GM12872 (cell line): ENCODE results near the gene SLC9C1.

Experiments used
- TF ChIP-seq, protein P1 (sequence below): IDR thresholded peaks from 3 replicates; pipeline ENCODE4 v1.5.1; 2011; ENCODE audit warnings: low read depth, mild to moderate bottlenecking, low read length, moderate library complexity; ENCODE audit not compliant: insufficient read depth

Gene SLC9C1

DNA sequence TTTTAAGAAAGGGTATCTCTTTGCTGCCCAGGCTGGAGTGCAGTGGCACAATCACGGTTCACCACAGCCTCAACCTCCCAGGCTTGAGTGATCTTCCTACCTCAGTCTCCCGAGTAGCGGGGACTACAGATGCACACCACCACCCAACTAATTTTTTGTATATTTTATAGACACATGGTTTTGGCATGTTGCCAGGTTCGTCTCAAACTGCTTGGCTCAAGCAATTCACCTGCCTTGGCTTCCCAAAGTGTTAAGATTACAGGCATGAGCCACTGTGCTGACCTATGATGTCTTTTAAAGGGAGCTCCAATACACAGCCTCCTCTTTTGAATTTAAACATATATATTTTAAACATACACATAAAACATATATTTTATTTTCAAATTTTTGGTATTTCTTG is 60.9 kb downstream of the SLC9C1 start:
- TF ChIP-seq, protein P1, sequence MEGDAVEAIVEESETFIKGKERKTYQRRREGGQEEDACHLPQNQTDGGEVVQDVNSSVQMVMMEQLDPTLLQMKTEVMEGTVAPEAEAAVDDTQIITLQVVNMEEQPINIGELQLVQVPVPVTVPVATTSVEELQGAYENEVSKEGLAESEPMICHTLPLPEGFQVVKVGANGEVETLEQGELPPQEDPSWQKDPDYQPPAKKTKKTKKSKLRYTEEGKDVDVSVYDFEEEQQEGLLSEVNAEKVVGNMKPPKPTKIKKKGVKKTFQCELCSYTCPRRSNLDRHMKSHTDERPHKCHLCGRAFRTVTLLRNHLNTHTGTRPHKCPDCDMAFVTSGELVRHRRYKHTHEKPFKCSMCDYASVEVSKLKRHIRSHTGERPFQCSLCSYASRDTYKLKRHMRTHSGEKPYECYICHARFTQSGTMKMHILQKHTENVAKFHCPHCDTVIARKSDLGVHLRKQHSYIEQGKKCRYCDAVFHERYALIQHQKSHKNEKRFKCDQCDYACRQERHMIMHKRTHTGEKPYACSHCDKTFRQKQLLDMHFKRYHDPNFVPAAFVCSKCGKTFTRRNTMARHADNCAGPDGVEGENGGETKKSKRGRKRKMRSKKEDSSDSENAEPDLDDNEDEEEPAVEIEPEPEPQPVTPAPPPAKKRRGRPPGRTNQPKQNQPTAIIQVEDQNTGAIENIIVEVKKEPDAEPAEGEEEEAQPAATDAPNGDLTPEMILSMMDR, result no peak

GRCh38 chr3:112231727-112232126 is 62.3 kb downstream of the SLC9C1 start:
- TF ChIP-seq, protein P1, result no peak

DNA sequence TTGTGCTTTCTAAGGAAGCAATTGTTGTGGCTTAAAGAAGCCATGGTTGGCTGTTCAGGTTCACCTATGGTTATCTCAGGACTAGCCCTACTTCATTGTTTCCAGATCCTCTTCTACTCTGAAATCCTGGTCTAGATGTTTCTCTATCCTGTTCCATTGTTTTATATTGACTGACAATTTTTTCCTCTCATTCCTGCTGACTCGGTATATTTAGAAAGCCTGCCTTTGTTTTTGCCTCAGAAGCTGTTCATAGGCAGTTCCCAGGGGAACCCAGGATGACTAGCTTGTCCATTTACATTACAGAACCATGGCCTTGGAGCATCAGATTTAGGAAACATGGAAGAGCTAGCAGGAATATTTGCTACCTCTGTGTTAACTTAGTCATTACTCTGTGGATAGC is 64.0 kb downstream of the SLC9C1 start:
- TF ChIP-seq, protein P1, result no peak

DNA sequence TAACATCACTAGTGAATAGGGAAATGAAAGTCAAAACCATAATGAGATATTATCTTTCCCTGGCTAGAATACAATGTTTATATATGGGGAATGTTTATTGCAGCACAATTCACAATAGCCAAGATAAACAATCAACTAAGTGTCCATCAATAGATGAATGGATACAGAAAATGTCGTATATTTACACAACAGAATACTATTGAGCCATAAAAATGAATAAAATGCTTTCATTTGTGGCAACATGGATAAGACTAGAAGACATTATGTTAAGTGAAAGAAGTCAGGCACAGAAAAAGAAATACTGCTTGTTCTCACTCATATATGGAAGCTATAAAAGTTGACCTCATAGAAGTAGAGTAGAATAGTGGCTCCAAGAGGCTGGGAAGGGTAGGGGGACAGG is 65.2 kb downstream of the SLC9C1 start:
- TF ChIP-seq, protein P1, result no peak

DNA sequence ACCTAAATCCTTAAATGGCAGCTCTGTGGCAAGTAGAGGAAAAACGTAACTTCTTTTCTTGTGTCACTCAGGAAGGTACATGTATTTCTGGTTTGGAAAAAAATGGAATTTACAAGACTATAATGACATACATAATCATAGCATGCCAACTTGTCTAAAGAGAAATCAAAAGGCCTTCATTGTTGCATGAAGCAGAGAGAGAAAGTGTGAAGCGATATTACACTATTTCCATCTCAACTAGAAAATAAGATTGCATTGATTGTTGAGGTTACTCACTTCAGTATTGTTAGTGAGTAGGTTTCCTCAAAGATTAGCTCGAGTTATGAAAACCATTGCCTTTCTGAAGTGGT is 93.7 kb downstream of the SLC9C1 start:
- TF ChIP-seq, protein P1, result no peak

DNA sequence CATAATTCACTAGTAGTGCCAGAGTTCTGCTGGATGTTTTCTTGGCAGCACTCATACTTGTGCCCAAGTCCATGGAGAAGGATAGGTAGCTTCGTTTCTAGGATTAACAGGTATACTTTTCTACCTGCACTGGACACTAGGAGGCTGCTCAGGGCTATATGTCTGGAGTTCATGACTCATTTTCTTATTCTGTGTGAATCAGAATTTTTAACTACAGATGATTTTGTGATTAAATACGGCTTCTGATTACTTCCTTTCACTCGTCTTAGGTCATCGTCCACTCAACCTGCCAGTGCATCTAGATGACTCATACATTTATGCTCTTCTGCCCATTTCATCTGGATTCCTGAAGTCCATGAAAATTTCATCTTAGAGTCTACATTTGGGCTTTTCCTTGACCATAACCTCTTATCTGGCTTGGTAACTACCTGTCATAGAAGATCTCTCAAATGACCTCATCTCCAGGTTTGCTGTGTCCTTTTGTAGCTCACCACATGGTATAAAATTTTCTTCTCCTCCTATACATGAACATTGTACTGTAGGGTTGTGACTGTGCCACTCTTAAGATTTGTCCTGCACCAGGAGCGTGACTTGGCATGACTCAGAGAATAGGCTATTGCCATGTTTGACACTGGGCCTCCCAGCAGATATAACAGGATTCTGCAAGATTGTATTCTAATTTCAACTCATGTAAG is 94.2 kb downstream of the SLC9C1 start:
- TF ChIP-seq, protein P1, result no peak

DNA sequence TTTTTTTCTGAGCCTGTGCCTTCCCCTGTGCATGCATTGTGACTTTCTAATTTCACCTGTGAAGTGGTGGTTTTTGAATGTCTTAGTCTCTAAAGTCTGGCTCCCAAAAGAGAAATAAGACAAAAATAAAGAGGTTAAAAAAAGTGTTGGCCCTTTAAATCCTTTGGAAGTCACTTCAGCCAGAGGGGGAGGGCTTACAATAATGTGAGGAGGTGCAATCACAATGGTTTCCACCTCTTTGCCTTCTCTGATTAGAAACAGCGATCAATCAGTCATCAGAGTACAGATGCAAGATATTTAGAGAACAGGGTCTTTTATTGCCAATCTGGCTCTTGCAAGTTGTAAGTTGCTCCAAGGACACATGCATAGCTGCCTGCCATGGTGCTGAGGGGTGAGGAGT is 96.9 kb downstream of the SLC9C1 start:
- TF ChIP-seq, protein P1, result no peak
